Subcutaneous abdominal adipose tissue (tissue), 5 donors: ENCODE results near the gene ZFR2.

Experiments
- H3K27ac ChIP-seq: one replicate; pipeline ENCODE4 v1.7.0; 2013; ENCODE audit warnings: low read depth, mild to moderate bottlenecking, inconsistent platforms, low read length, moderate library complexity
- H3K27me3 ChIP-seq, 5 donors: one replicate each; pipeline ENCODE4 v1.7.0; 2013; ENCODE audit warnings: low read length in 5 of 5, inconsistent platforms in 1 of 5; ENCODE audit not compliant: control insufficient read depth in 5 of 5, insufficient read depth in 4 of 5
- H3K36me3 ChIP-seq, 5 donors: one replicate each; pipeline ENCODE4 v1.7.0; 2013; ENCODE audit warnings: low read length in 5 of 5; ENCODE audit not compliant: control insufficient read depth in 5 of 5, insufficient read depth in 5 of 5
- H3K4me1 ChIP-seq, 5 donors: one replicate each; pipeline ENCODE4 v1.7.0; 2013; ENCODE audit warnings: low read length in 5 of 5, mild to moderate bottlenecking in 3 of 5, moderate library complexity in 1 of 5; ENCODE audit not compliant: control insufficient read depth in 5 of 5, insufficient read depth in 5 of 5
- H3K4me3 ChIP-seq, 5 donors: one replicate each; pipeline ENCODE4 v1.7.0; 2013; ENCODE audit warnings: low read length in 5 of 5, low read depth in 1 of 5
- H3K9ac ChIP-seq, 5 donors: one replicate each; pipeline ENCODE4 v1.7.0; 2013; ENCODE audit warnings: low read length in 5 of 5, mild to moderate bottlenecking in 4 of 5, moderate library complexity in 3 of 5
- H3K9me3 ChIP-seq, 5 donors: one replicate each; pipeline ENCODE4 v1.7.0; 2013; ENCODE audit warnings: low read length in 5 of 5; ENCODE audit not compliant: control insufficient read depth in 5 of 5
- donor health status: healthy.
- donor health status: healthy.
- donor health status: healthy.
- donor health status: healthy.
- donor health status: healthy.

Gene ZFR2

GRCh38 chr19:3801412-3802096, 67.3 kb downstream of the ZFR2 start:
- H3K4me1 ChIP-seq: peaks cover 0 to 10% (median 7%) of the 10 kb centered on the region in 5 donors
- H3K4me3 ChIP-seq: peak overlapping the region in 2 of 5 donors; percentile 18 to 34

GRCh38 chr19:3800996-3801395, 67.8 kb downstream of the ZFR2 start:
- Histone ChIP-seq H3K4me3 (peak overlapping the region in 1 of 5 donors; percentile 34), H3K27me3 (peaks cover 5 to 37% (median 29%) of the 10 kb centered on the region in 5 donors), H3K36me3 (no peaks in the 10 kb centered on the region), H3K4me1 (peaks cover 0 to 10% (median 7%) of the 10 kb centered on the region in 5 donors), H3K27ac (no peak overlapping the region), H3K9me3 (peaks cover 0 to 9% (median 9%) of the 10 kb centered on the region in 5 donors), H3K9ac (no peak overlapping the region)

More at GRCh38 chr19:3801412-3802096, 67.3 kb downstream of the ZFR2 start:
- Histone ChIP-seq H3K27me3 (peaks cover 5 to 37% (median 29%) of the 10 kb centered on the region in 5 donors), H3K9me3 (peaks cover 0 to 5% (median 4%) of the 10 kb centered on the region in 5 donors), H3K36me3 (no peaks in the 10 kb centered on the region), H3K27ac (no peak overlapping the region), H3K9ac (no peak overlapping the region)

GRCh38 chr19:3798137-3798536, 70.7 kb downstream of the ZFR2 start:
- Histone ChIP-seq H3K4me1 (peaks cover 0 to 10% (median 7%) of the 10 kb centered on the region in 5 donors), H3K4me3 (no peak overlapping the region), H3K9ac (no peak overlapping the region), H3K9me3 (peaks cover 0 to 10% (median 9%) of the 10 kb centered on the region in 5 donors), H3K27ac (no peak overlapping the region), H3K36me3 (no peaks in the 10 kb centered on the region), H3K27me3 (peaks cover 5 to 27% (median 20%) of the 10 kb centered on the region in 5 donors)

DNA sequence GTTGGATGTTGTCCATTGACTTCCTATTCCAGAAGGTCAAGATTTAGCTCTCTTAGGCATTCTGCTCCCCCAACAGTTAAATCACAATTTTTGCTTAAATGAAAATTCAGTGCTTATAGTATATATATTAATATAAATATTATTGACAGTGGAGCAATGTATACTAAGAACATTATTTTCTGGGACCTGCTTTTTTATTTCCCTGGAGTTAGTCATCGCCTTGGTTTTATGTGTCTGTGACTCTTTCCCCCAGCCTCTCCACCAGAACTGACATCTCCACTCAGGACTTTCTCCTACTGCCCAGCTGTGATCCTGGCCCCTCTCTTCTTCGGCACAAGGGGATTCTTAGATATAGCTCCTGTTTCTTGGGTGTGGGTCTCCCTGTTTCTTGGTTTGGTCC, 72.5 kb downstream of the ZFR2 start:
- peaks cover 0 to 11% (median 9%) of the 10 kb centered on the region in 5 donors for H3K9me3 ChIP-seq
- H3K4me3 ChIP-seq: no peak overlapping the region
- H3K27me3 ChIP-seq: peaks cover 0 to 13% (median 13%) of the 10 kb centered on the region in 5 donors
- no peak overlapping the region for H3K27ac ChIP-seq
- H3K9ac ChIP-seq: no peak overlapping the region
- no peaks in the 10 kb centered on the region for H3K36me3 ChIP-seq
- H3K4me1 ChIP-seq: peaks cover 0 to 4% (median 2%) of the 10 kb centered on the region in 5 donors

GRCh38 chr19:3793799-3794198, 75.0 kb downstream of the ZFR2 start:
- H3K36me3 ChIP-seq: no peaks in the 10 kb centered on the region
- H3K27me3 ChIP-seq: peaks cover 0 to 7% (median 4%) of the 10 kb centered on the region in 5 donors
- no peak overlapping the region for H3K27ac ChIP-seq
- no peak overlapping the region for H3K4me3 ChIP-seq
- no peaks in the 10 kb centered on the region for H3K4me1 ChIP-seq
- H3K9me3 ChIP-seq: peaks cover 4 to 21% (median 16%) of the 10 kb centered on the region in 5 donors
- H3K9ac ChIP-seq: no peak overlapping the region

DNA sequence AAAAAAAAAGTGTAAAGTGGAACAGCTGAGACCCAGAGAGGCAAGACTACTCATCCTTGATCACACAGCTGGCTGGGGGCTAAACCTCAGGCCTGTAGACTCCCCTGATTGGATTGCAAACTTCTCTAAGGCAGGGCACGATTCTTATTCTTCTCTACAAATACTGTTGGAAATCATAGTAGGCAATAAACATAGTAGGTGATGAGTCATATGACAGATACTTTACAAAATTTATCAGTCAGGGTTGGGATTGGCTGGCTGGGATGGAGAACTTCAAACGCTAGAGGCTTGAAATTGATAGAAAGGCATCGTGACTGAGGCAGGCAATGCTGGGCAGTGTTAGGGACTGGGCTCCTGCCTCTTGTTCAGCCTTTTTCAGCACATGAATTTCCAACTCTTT, 76.7 kb downstream of the ZFR2 start:
- H3K36me3 ChIP-seq: no peaks in the 10 kb centered on the region
- no peak overlapping the region for H3K4me3 ChIP-seq
- H3K9me3 ChIP-seq: peaks cover 4 to 21% (median 16%) of the 10 kb centered on the region in 5 donors
- no peaks in the 10 kb centered on the region for H3K4me1 ChIP-seq
- no peak overlapping the region for H3K27ac ChIP-seq
- no peak overlapping the region for H3K9ac ChIP-seq
- peaks cover 0 to 7% (median 4%) of the 10 kb centered on the region in 5 donors for H3K27me3 ChIP-seq

DNA sequence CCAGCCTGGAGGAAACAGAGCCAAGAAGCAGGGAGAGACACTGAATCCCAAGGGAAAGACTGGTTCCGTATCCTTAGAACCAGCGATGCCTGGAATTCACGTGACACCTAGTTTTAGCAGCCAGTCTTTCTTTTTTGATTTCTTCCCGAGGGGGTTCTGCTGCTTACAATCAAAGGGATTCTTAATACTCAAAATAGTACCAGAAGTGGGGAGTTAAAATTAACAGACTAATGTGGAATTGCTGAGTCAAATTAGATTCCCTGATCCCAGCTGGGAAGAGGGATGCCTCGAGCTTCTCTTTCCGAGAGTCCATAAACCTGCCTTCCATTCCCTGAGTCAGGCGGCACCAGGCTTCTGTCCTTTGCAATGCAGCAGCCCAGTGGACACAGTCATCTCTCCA, 77.9 kb downstream of the ZFR2 start:
- Histone ChIP-seq H3K4me1 (peaks cover 0 to 2% (median 0%) of the 10 kb centered on the region in 5 donors), H3K9me3 (peaks cover 0 to 12% (median 9%) of the 10 kb centered on the region in 5 donors), H3K36me3 (no peaks in the 10 kb centered on the region), H3K27me3 (peaks cover 0 to 10% (median 4%) of the 10 kb centered on the region in 5 donors), H3K27ac (no peak overlapping the region), H3K9ac (no peak overlapping the region), H3K4me3 (no peak overlapping the region)

DNA sequence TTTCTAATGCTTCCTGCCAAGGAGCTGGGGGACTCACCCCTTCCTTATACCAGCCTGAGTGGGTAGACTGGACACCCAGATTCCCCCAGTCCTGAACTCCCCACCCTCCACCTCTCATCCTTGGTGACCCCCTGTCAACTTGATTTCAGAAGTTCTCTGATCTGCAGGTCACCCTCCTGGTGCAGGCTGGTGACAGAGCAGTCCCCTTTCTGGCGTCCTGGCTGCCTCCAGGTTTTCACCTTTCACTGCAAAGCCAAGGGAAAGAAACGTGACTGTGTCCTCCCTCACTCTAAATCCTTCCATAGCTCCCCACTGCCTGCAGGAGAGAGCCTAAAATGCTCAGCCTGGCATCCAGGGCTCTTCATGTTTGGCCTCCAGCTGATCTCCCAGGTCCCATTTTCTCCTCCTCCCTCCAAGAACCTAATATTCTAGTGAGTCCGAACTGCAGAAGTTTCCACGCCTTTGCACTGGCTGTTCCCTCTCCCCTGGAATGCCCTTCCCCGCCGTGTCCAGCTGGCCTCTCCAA, 78.6 kb downstream of the ZFR2 start:
- Histone ChIP-seq H3K9ac (no peak overlapping the region), H3K27ac (no peak overlapping the region), H3K27me3 (peaks cover 3 to 16% (median 9%) of the 10 kb centered on the region in 5 donors), H3K9me3 (peaks cover 0 to 11% (median 9%) of the 10 kb centered on the region in 5 donors), H3K36me3 (no peaks in the 10 kb centered on the region), H3K4me3 (no peak overlapping the region), H3K4me1 (peaks cover 0 to 8% (median 0%) of the 10 kb centered on the region in 5 donors)

GRCh38 chr19:3788996-3789778, 79.7 kb downstream of the ZFR2 start:
- Histone ChIP-seq H3K9me3 (peaks cover 0 to 11% (median 9%) of the 10 kb centered on the region in 5 donors), H3K9ac (no peak overlapping the region), H3K36me3 (no peaks in the 10 kb centered on the region), H3K4me3 (no peak overlapping the region), H3K27ac (no peak overlapping the region), H3K27me3 (peaks cover 4 to 26% (median 16%) of the 10 kb centered on the region in 5 donors), H3K4me1 (peaks cover 0 to 8% (median 0%) of the 10 kb centered on the region in 5 donors)
